ENCODE results near the gene CLSTN3. TPM values are rescaled to one million over a fixed set of nuclear protein-coding genes. Genes with fewer than 3 reads are reported as not detected.
A peak's percentile ranks its signal among the peaks of the same experiment; 100 is the strongest.

Gene CLSTN3
- total and polyA plus RNA-seq, 2 donors (not counting 1 experiment from before 2014, with no cell fraction given), result 31.7 to 36.5 TPM

GRCh38 chr12:7190268-7191055 lies 60.3 kb downstream of the CLSTN3 start:
- peak; percentile 30 for DNase-seq
- CTCF ChIA-PET, result interaction anchor here (0.5 to 1.4 kb wide), 2 partner anchors 77 to 808 kb away, joined by 4 to 5 read pairs; no protein-coding TSS in a partner anchor
- no peaks in the 10 kb centered on the region for H3K27me3 Mint-ChIP-seq

More at GRCh38 chr12:7190268-7191055, 60.3 kb downstream of the CLSTN3 start:
- H3K9ac ChIP-seq (ENCODE audit: low read length), result peak overlapping the region; percentile 80
- H3K27ac Mint-ChIP-seq, result peak overlapping the region; percentile 84
- peak overlapping the region; percentile 93 for H3K4me3 Mint-ChIP-seq
- no peaks in the 10 kb centered on the region for H3K79me2 ChIP-seq (ENCODE audit: control insufficient read depth, insufficient read depth, low read length)
- H2AFZ ChIP-seq (ENCODE audit: insufficient read depth, low read depth, low read length, poor library complexity, severe bottlenecking), result peak overlapping the region; percentile 91
- no peaks in the 10 kb centered on the region for H3K27me3 ChIP-seq (replicated peaks in 1 of 4; ENCODE audit: control extremely low read depth in 1 of 4, control insufficient read depth in 3 of 4, insufficient read depth in 4 of 4, low read length in 3 of 4)
- H3K4me1 ChIP-seq (ENCODE audit: control insufficient read depth in 2 of 2, insufficient read depth in 2 of 2, low read length in 2 of 2), result peaks cover 18 to 23% of the 10 kb centered on the region in 2 donors
- ATAC-seq (ENCODE audit: low read depth), result no peak
- no peak for TF ChIP-seq EZH2 (IDR thresholded peaks at IDR 0.05; ENCODE audit: borderline replicate concordance, insufficient read depth, low read depth, low read length, poor library complexity, severe bottlenecking)
- TF ChIP-seq CTCF (IDR thresholded peaks at IDR 0.05), result no peak
- H3K9me3 Mint-ChIP-seq (ENCODE audit: insufficient read depth), result no peaks in the 10 kb centered on the region
- H4K20me1 ChIP-seq (ENCODE audit: control insufficient read depth, insufficient read depth, low read length, poor library complexity, severe bottlenecking), result no peaks in the 10 kb centered on the region
- POLR2A ChIA-PET, result no interaction called here
- peak overlapping the region in 1 of 2 donors; percentile 55 for H3K27ac ChIP-seq (ENCODE audit: low read length in 2 of 2)
- intact Hi-C loops (cut with micrococcal nuclease), result no loop called here
- H3K4me3 ChIP-seq (ENCODE audit: control extremely low read depth in 1 of 5, extremely low read depth in 1 of 5, insufficient read depth in 1 of 5, low read depth in 2 of 5, low read length in 4 of 5), result peak overlapping the region in 4 of 5 experiments; percentile 69 to 98 (median 89)
- 40% methylated on average over 12 of the region's 17 CpGs for WGBS (ENCODE audit: insufficient coverage)
- H3K9me3 ChIP-seq (ENCODE audit: control extremely low read depth in 1 of 3, control insufficient read depth in 2 of 3, insufficient read depth in 1 of 3, low read length in 2 of 3), result no peaks in the 10 kb centered on the region
- peaks cover 30% of the 10 kb centered on the region for H3K4me1 Mint-ChIP-seq
- peaks cover 3% of the 10 kb centered on the region in 2 experiments for H3K36me3 ChIP-seq (replicated peaks in 1 of 2; ENCODE audit: control extremely low read depth in 1 of 2, control insufficient read depth in 1 of 2, extremely low read depth in 1 of 2, insufficient read depth in 2 of 2, low read length in 1 of 2)
- H3K4me2 ChIP-seq (replicated peaks; ENCODE audit: low read depth, low read length, poor library complexity, severe bottlenecking), result peak overlapping the region; percentile 94
